ENCODE measurements around the gene SNX22.

DNA sequence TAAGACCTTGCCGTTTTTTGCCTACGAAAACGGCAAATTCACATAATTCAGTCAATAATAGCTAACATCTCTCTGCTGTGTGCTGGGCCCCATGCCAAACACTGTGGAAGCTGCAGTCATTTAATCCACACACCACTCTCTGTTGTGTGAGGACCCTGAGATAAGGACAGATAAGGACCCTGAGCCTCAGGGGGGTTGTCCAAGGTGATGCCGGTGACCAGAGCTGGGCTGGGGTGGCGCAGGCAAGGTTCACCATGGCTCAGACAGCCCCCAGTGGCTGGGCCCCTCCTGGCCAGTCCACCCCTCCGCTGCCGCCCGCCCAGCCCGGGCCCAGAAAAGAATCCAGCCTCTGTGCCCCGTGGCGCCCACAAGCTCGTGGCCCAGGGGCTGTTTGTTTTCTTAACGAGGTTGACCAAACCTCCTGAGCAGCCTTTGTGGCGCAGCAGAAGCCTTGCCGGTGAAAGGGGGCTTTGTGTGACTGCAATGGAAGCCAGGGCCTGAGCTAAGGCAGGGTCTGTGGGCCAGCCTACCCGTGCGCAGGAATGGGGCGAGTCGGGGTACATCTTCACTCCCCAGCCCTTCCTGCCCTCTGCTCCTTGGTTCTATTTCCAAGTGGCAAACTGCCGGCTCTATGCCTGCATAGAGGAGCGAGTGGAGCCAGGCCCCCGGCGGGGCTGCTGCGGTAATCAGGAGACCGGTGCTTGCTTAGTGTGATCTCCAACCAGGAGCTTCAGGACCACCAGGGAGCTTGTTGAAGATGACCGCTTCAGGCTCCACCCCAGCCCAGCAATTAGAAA lies 4.4 kb upstream of the SNX22 start:
- TF ChIP-seq ZNF274 (IDR thresholded peaks at IDR 0.05; ENCODE audit: low read depth, low read length) (no peak), SUZ12 (IDR thresholded peaks at IDR 0.05; ENCODE audit: extremely low read depth, insufficient read depth, insufficient read length) (no peak), YY1 (IDR thresholded peaks at IDR 0.05; ENCODE audit: insufficient read depth, insufficient read length) (no peak)

Data from NT2/D1 (cell line).